K562 (cell line): ENCODE data around the gene RPN1. TPM values are rescaled to one million over a fixed set of nuclear protein-coding genes. Genes with fewer than 3 reads are reported as not detected.

Source experiments
- ATAC-seq: fragments of 200-7000 bp; cut with Tn5 transposase; 3 replicates; pipeline ENCODE4 v1.9.1; 2020; ENCODE audit warnings: moderate library complexity
- BruUV-seq: library from RNA; stranded (reverse); fragments of 400-500 nt; replicated peaks from 2 replicates; lab custom pipeline; 2021; lab: Mats Ljungman, UMichigan
- CTCF ChIA-PET: fragments of 300-600 bp; formaldehyde crosslinking; extraction: SDS; loops from one replicate; lab custom pipeline; 2021; ENCODE audit warnings: low intra/inter-chr PET ratio; lab: Yijun Ruan, JAX
- POLR2A ChIA-PET: fragments of 300-600, 350-650 bp; sonication (Branson Sonifier 250); formaldehyde crosslinking; extraction: SDS; loops from one replicate; lab custom pipeline; 2021; ENCODE audit warnings: antibody characterized with exemption, inconsistent platforms; lab: Yijun Ruan, JAX
- DNase-seq, 4 experiments: peaks; one replicate each; pipeline versions ENCODE4 v3.0.0 to v3.0.0-alpha.2; 2011 to 2018; ENCODE audit warnings: low spot score in 3 of 4, mixed read lengths in 3 of 4; ENCODE audit errors: extremely low read depth in 1 of 4
- FAIRE-seq: peaks from 2 replicates; lab custom pipeline; 2011; peaks lifted over from hg19 to GRCh38; lab: Jason Lieb, UNC
- H2AFZ ChIP-seq: 2 replicates; pipeline ENCODE4 v1.6.0; 2011; ENCODE audit warnings: low read depth, low read length, control low read depth, inconsistent platforms
- H3K27ac ChIP-seq: fragments of 200-600 bp; 3 replicates; pipeline ENCODE4 v1.8.0; 2011; ENCODE audit warnings: low read depth, mild to moderate bottlenecking, control low read depth, inconsistent platforms, low read length, moderate library complexity, mixed read lengths; ENCODE audit errors: extremely low read depth
- H3K27me3 ChIP-seq, 2 experiments: fragments of 300-600 bp in 1 of 2; 2 replicates in 1 of 2; 3 replicates in 1 of 2; pipeline versions ENCODE4 v1.6.0 to v1.8.0; 2011; ENCODE audit warnings: inconsistent platforms in 2 of 2, low read length in 2 of 2, mild to moderate bottlenecking in 1 of 2, mixed read lengths in 1 of 2, moderate library complexity in 1 of 2; ENCODE audit not compliant: control insufficient read depth in 2 of 2, insufficient read depth in 2 of 2
- H3K36me3 ChIP-seq: fragments of 300-600 bp; 3 replicates; pipeline ENCODE4 v1.8.0; 2011; ENCODE audit warnings: mild to moderate bottlenecking, low read length, inconsistent platforms; ENCODE audit not compliant: control insufficient read depth, insufficient read depth
- H3K4me1 ChIP-seq, 2 experiments: fragments of 200-600 bp in 1 of 2; replicated peaks in 1 of 2; 2 replicates in 1 of 2; 3 replicates in 1 of 2; pipeline versions ENCODE4 v1.5.1 to v1.8.0; 2011; ENCODE audit warnings: inconsistent platforms in 2 of 2, low read length in 2 of 2, mild to moderate bottlenecking in 1 of 2, mixed read lengths in 1 of 2, moderate library complexity in 1 of 2; ENCODE audit not compliant: control insufficient read depth in 2 of 2, insufficient read depth in 2 of 2
- H3K4me2 ChIP-seq: 2 replicates; pipeline ENCODE4 v1.6.1; 2011; ENCODE audit warnings: low read length, control low read depth, inconsistent platforms, mixed read lengths; ENCODE audit not compliant: insufficient read depth
- H3K4me3 ChIP-seq: fragments of 200-600 bp; sonication (generic), shearing (Covaris generic); 2 replicates; pipeline ENCODE4 v1.5.1; 2016; ENCODE audit warnings: control low read depth, inconsistent platforms
- H3K79me2 ChIP-seq: fragments of 200-600 bp; 3 replicates; pipeline ENCODE4 v1.8.0; 2011; ENCODE audit warnings: low read length, inconsistent platforms; ENCODE audit not compliant: control insufficient read depth, insufficient read depth
- H3K9ac ChIP-seq, 2 experiments: 2 replicates each; pipeline versions ENCODE4 v1.6.0 to v1.6.1; 2011; ENCODE audit warnings: low read depth in 2 of 2, low read length in 2 of 2, control low read depth in 1 of 2, inconsistent platforms in 1 of 2, mild to moderate bottlenecking in 1 of 2, mixed read lengths in 1 of 2; ENCODE audit not compliant: insufficient read depth in 1 of 2
- H3K9me1 ChIP-seq: one replicate; pipeline ENCODE4 v1.6.0; 2011; ENCODE audit warnings: inconsistent platforms, mild to moderate bottlenecking, low read length, moderate library complexity; ENCODE audit not compliant: control insufficient read depth, insufficient read depth
- H3K9me3 ChIP-seq: replicated peaks from 2 replicates; pipeline ENCODE4 v1.5.1; 2011; ENCODE audit warnings: low read depth, low read length, inconsistent platforms; ENCODE audit not compliant: control insufficient read depth, insufficient read depth
- H4K20me1 ChIP-seq: replicated peaks from 2 replicates; pipeline ENCODE4 v1.6.1; 2011; ENCODE audit warnings: low read length, inconsistent platforms, mixed read lengths; ENCODE audit not compliant: control insufficient read depth, insufficient read depth
- CXXC5 ChIP-seq: fragments of 250-450 bp; sonication (Bioruptor Pico); IDR thresholded peaks from 2 replicates; pipeline ENCODE4 v1.8.0; 2022; ENCODE audit warnings: inconsistent platforms, mild to moderate bottlenecking, moderate library complexity
- POLR2G ChIP-seq: fragments of 200-400 bp; formaldehyde crosslinking; IDR thresholded peaks from 2 replicates; pipeline ENCODE4 v1.6.1; 2017; ENCODE audit warnings: low read depth, mild to moderate bottlenecking, antibody characterized with exemption, low read length, moderate library complexity
- RBM22 ChIP-seq: fragments of 200-400 bp; formaldehyde crosslinking; IDR thresholded peaks from 2 replicates; pipeline ENCODE4 v1.6.1; 2018; ENCODE audit warnings: low read length, low read depth; ENCODE audit not compliant: poor library complexity, severe bottlenecking
- SIRT6 ChIP-seq: IDR thresholded peaks from one replicate; pipeline ENCODE4 v1.6.1; 2012; ENCODE audit warnings: low read depth, mild to moderate bottlenecking, control low read depth, inconsistent platforms, low read length, moderate library complexity
- SMARCA5 ChIP-seq: fragments of 450-650 bp; IDR thresholded peaks from 2 replicates; pipeline ENCODE4 v1.6.1; 2016
- ZNF239 ChIP-seq: fragments of 250-450 bp; sonication (Bioruptor Pico); IDR thresholded peaks from 2 replicates; pipeline ENCODE4 v1.4.0; 2020; ENCODE audit warnings: mild to moderate bottlenecking
- WGBS: fragments of 100-300 bp; shearing (Covaris generic); methylation state at CpG from one replicate; pipeline ENCODE4 v1.1.6; 2016; ENCODE audit warnings: low coverage, mixed read lengths; ENCODE audit not compliant: insufficient coverage; ENCODE audit errors: missing lambda C conversion rate; 5-methylcytosine and 5-hydroxymethylcytosine counted together
- in situ Hi-C: fragments of 300-500 bp; cut with MboI; formaldehyde crosslinking; loops from 4 replicates; pipeline ENCODE4 v1.15.0; 2018; ENCODE audit warnings: inconsistent platforms, mixed read lengths
- intact Hi-C: fragments of 100-400 bp; cut with micrococcal nuclease; formaldehyde crosslinking; loops from 2 replicates; pipeline ENCODE4 v1.14.2; 2022
- polyA plus RNA-seq, 8 experiments: library from polyadenylated mRNA; depleted of rRNA in 4 of 8; stranded (reverse) in 5 of 8; unstranded in 3 of 8; fragments of >200 nt; fragmentation: Nextera tagmentation in 2 of 8; fragmentation: Illumina TruSeq in 1 of 8; extraction: Ambion mirVana in 2 of 8; extraction: Trizol in 1 of 8; gene quantifications; 2 replicates each; pipeline versions ENCODE4 v1.2.1 to v1.2.3, GENCODE V29; 2011 to 2014; ENCODE audit warnings: inconsistent platforms in 1 of 8, missing spikeins in 1 of 8
- total RNA-seq, 7 experiments: library from RNA; depleted of rRNA in 6 of 7; stranded (reverse); fragments of >200 nt in 6 of 7; fragmentation: Illumina TruSeq in 2 of 7; extraction: Trizol in 2 of 7; gene quantifications; 2 replicates each; pipeline versions ENCODE4 v1.2.1 to v1.2.3, GENCODE V29; 2011 to 2021; ENCODE audit warnings: low replicate concordance in 1 of 7
- TF ChIP-seq, protein P1 (sequence below): sonication (generic); formaldehyde crosslinking; IDR thresholded peaks from 2 replicates; pipeline ENCODE4 v1.8.0; 2023; ENCODE audit warnings: mild to moderate bottlenecking, missing genetic modification reagents
- TF ChIP-seq, protein P2 (sequence below): fragments of 250-450 bp; sonication (Bioruptor Pico); IDR thresholded peaks from 2 replicates; pipeline ENCODE4 v1.8.0; 2021; ENCODE audit warnings: mild to moderate bottlenecking, moderate library complexity
- TF ChIP-seq, protein P3 (sequence below), 2 experiments: fragments of 200-800 bp in 1 of 2; sonication (Bioruptor generic) in 1 of 2; sonication (generic) in 1 of 2; formaldehyde crosslinking in 1 of 2; IDR thresholded peaks in 1 of 2; conservative IDR thresholded peaks in 1 of 2; 2 replicates each; pipeline versions ENCODE4 v1.5.0 to v1.6.1; 2016 to 2020; ENCODE audit warnings: missing compliant biosample characterization in 1 of 2, missing genetic modification characterization in 1 of 2, missing genetic modification reagents in 1 of 2
- TF ChIP-seq, protein P4 (sequence below): sonication (generic); formaldehyde crosslinking; IDR thresholded peaks from 2 replicates; pipeline ENCODE4 v1.8.0; 2022; ENCODE audit warnings: missing genetic modification reagents, mild to moderate bottlenecking, moderate library complexity, borderline replicate concordance

The RPN1 gene
- total and polyA plus RNA-seq, 9 of the 15 experiments (the other 6 are each of a cell fraction or from before 2014, with no cell fraction given), result 39.5 to 300 (median 148) TPM

DNA sequence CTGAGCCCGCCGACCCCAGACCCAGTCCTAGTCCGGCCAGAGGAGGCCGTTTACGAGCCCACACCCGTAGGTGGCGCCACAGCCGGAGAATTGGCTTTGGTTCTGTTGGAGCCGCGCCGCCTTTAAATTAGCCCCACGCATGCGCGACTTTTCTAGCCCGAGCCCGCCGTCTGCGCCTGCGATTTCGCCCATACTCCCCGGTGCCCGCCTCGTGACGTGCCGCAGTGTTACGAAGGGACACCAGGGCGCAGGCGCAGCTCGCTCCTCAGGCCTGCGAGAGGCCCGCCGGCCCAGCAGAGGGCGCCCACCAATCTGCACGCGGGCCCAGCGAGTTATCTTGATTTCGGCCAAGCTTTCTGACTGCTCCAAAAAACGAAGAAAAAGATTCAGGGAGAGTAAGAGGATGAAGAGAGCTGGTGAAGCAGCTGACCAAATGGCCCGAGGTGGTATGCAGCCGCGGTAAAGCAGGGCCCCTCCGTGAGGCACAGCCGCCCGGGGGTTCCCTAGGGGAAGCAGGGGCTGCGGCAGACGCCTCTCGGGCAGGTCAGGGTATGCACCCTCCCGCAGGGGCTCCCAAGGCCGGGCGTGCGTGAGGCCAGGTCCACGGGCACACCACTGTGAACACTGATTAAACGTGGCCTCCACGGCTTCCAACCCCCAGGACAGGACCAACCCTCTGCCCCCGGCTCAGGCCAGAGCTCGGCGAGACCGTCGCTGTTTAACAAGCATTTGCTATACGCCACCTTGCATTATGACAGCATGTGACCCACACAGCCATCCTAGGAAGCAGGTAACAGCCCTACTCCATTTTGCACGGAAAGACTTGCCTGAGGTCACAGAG, 32.8 kb downstream of the RPN1 start:
- peak; percentile 79 for ATAC-seq
- WGBS, result 97% methylated on average over 19 of the region's 61 CpGs
- H4K20me1 ChIP-seq, result no peaks in the 10 kb centered on the region; the same call in 1 of the 2 replicates
- H3K79me2 ChIP-seq, result no peaks in the 10 kb centered on the region
- peaks cover 72% of the 10 kb centered on the region; the same call in 2 of the 3 replicates for H3K36me3 ChIP-seq
- peaks cover 0 to 17% of the 10 kb centered on the region in 2 experiments; a peak in 1 of 5 replicates for H3K4me1 ChIP-seq
- FAIRE-seq, result no peak
- no peaks in the 10 kb centered on the region for H3K9me3 ChIP-seq
- BruUV-seq, result no TSS peak
- H2AFZ ChIP-seq, result no peak overlapping the region
- no peak overlapping the region; a peak in 1 of 4 replicates for H3K9ac ChIP-seq
- H3K27ac ChIP-seq, result no peak overlapping the region
- no peak overlapping the region for H3K4me3 ChIP-seq
- POLR2A ChIA-PET, result interaction anchor here (0.6 kb wide), 1 partner anchor 30 kb away, joined by 3 read pairs; no protein-coding TSS in a partner anchor
- in situ Hi-C loops, result no loop called here
- H3K27me3 ChIP-seq, result no peaks in the 10 kb centered on the region
- intact Hi-C loops, result no loop called here
- CTCF ChIA-PET, result interaction anchor here (0.6 kb wide), 1 partner anchor 191 kb away, joined by 3 read pairs; no protein-coding TSS in a partner anchor
- H3K9me1 ChIP-seq, result no peaks in the 10 kb centered on the region
- DNase-seq, result peak; percentile 23 to 48 (median 38)
- H3K4me2 ChIP-seq, result no peak overlapping the region
- TF ChIP-seq SIRT6 (no peak), RBM22 (peak; percentile 82), CXXC5 (CRISPR knock-in tag) (no peak), SMARCA5 (0 out of 2 replicates have a peak, but pooled peaks have one; percentile 32), POLR2G (peak; percentile 58), ZNF239 (CRISPR knock-in tag) (no peak)
- TF ChIP-seq, protein P1, sequence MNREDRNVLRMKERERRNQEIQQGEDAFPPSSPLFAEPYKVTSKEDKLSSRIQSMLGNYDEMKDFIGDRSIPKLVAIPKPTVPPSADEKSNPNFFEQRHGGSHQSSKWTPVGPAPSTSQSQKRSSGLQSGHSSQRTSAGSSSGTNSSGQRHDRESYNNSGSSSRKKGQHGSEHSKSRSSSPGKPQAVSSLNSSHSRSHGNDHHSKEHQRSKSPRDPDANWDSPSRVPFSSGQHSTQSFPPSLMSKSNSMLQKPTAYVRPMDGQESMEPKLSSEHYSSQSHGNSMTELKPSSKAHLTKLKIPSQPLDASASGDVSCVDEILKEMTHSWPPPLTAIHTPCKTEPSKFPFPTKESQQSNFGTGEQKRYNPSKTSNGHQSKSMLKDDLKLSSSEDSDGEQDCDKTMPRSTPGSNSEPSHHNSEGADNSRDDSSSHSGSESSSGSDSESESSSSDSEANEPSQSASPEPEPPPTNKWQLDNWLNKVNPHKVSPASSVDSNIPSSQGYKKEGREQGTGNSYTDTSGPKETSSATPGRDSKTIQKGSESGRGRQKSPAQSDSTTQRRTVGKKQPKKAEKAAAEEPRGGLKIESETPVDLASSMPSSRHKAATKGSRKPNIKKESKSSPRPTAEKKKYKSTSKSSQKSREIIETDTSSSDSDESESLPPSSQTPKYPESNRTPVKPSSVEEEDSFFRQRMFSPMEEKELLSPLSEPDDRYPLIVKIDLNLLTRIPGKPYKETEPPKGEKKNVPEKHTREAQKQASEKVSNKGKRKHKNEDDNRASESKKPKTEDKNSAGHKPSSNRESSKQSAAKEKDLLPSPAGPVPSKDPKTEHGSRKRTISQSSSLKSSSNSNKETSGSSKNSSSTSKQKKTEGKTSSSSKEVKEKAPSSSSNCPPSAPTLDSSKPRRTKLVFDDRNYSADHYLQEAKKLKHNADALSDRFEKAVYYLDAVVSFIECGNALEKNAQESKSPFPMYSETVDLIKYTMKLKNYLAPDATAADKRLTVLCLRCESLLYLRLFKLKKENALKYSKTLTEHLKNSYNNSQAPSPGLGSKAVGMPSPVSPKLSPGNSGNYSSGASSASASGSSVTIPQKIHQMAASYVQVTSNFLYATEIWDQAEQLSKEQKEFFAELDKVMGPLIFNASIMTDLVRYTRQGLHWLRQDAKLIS (CRISPR knock-in tag), result no peak
- TF ChIP-seq, protein P2, sequence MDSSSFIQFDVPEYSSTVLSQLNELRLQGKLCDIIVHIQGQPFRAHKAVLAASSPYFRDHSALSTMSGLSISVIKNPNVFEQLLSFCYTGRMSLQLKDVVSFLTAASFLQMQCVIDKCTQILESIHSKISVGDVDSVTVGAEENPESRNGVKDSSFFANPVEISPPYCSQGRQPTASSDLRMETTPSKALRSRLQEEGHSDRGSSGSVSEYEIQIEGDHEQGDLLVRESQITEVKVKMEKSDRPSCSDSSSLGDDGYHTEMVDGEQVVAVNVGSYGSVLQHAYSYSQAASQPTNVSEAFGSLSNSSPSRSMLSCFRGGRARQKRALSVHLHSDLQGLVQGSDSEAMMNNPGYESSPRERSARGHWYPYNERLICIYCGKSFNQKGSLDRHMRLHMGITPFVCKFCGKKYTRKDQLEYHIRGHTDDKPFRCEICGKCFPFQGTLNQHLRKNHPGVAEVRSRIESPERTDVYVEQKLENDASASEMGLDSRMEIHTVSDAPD (CRISPR knock-in tag), result no peak
- TF ChIP-seq, protein P3, sequence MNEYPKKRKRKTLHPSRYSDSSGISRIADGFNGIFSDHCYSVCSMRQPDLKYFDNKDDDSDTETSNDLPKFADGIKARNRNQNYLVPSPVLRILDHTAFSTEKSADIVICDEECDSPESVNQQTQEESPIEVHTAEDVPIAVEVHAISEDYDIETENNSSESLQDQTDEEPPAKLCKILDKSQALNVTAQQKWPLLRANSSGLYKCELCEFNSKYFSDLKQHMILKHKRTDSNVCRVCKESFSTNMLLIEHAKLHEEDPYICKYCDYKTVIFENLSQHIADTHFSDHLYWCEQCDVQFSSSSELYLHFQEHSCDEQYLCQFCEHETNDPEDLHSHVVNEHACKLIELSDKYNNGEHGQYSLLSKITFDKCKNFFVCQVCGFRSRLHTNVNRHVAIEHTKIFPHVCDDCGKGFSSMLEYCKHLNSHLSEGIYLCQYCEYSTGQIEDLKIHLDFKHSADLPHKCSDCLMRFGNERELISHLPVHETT (CRISPR knock-in tag; conservative IDR thresholded peaks at IDR 0.05 in 1 of 2, IDR thresholded peaks at IDR 0.05 in 1 of 2), result no peak
- TF ChIP-seq, protein P4, sequence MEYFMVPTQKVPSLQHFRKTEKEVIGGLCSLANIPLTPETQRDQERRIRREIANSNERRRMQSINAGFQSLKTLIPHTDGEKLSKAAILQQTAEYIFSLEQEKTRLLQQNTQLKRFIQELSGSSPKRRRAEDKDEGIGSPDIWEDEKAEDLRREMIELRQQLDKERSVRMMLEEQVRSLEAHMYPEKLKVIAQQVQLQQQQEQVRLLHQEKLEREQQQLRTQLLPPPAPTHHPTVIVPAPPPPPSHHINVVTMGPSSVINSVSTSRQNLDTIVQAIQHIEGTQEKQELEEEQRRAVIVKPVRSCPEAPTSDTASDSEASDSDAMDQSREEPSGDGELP (CRISPR knock-in tag), result no peak
